Mesendoderm (in vitro differentiated cells): ENCODE data around the gene ACSF2.

ENCODE experiments used
- DNase-seq: peaks from one replicate; pipeline ENCODE4 v3.0.0; 2013
- H2AK5ac ChIP-seq: 2 replicates; pipeline ENCODE4 v1.6.1; 2013; ENCODE audit warnings: low read length, inconsistent platforms
- H2BK120ac ChIP-seq: 2 replicates; pipeline ENCODE4 v1.6.1; 2013; ENCODE audit warnings: low read depth, mild to moderate bottlenecking, low read length, moderate library complexity, mixed read lengths
- H2BK15ac ChIP-seq: replicated peaks from 2 replicates; pipeline ENCODE4 v1.6.1; 2013; ENCODE audit warnings: low read depth, mild to moderate bottlenecking, moderate library complexity
- H2BK5ac ChIP-seq: 2 replicates; pipeline ENCODE4 v1.6.1; 2013; ENCODE audit warnings: low read length, inconsistent platforms
- H3K18ac ChIP-seq: 2 replicates; pipeline ENCODE4 v1.6.1; 2013; ENCODE audit warnings: mild to moderate bottlenecking, low read length, mixed read lengths
- H3K23ac ChIP-seq: one replicate; pipeline ENCODE4 v1.6.1; 2013; ENCODE audit warnings: low read length
- H3K27ac ChIP-seq: 2 replicates; pipeline ENCODE4 v1.5.1; 2013; ENCODE audit warnings: low read depth, mild to moderate bottlenecking, inconsistent platforms, low read length, moderate library complexity
- H3K27me3 ChIP-seq: 2 replicates; pipeline ENCODE4 v1.6.1; 2013; ENCODE audit warnings: low read length, control low read depth, mild to moderate bottlenecking, inconsistent platforms; ENCODE audit not compliant: insufficient read depth, poor library complexity
- H3K36me3 ChIP-seq: 2 replicates; pipeline ENCODE4 v1.6.1; 2013; ENCODE audit warnings: low read length, inconsistent platforms; ENCODE audit not compliant: control insufficient read depth, insufficient read depth
- H3K4ac ChIP-seq: one replicate; pipeline ENCODE4 v1.6.1; 2013; ENCODE audit warnings: low read depth, mild to moderate bottlenecking, low read length, moderate library complexity
- H3K4me1 ChIP-seq: 2 replicates; pipeline ENCODE4 v1.6.1; 2013; ENCODE audit warnings: low read depth, low read length, inconsistent platforms; ENCODE audit not compliant: control insufficient read depth
- H3K4me2 ChIP-seq: 2 replicates; pipeline ENCODE4 v1.6.1; 2013; ENCODE audit warnings: low read length
- H3K4me3 ChIP-seq: 2 replicates; pipeline ENCODE4 v1.5.1; 2013; ENCODE audit warnings: mild to moderate bottlenecking, low read length
- H3K56ac ChIP-seq: one replicate; pipeline ENCODE4 v1.6.1; 2013; ENCODE audit warnings: low read length
- H3K79me1 ChIP-seq: 2 replicates; pipeline ENCODE4 v1.6.1; 2013; ENCODE audit warnings: low read length, inconsistent platforms
- H3K79me2 ChIP-seq: 2 replicates; pipeline ENCODE4 v1.6.1; 2013; ENCODE audit warnings: mild to moderate bottlenecking, low read length; ENCODE audit not compliant: control insufficient read depth, insufficient read depth
- H3K9ac ChIP-seq: 2 replicates; pipeline ENCODE4 v1.6.1; 2013; ENCODE audit warnings: low read length, inconsistent platforms
- H4K5ac ChIP-seq: one replicate; pipeline ENCODE4 v1.6.1; 2013; ENCODE audit warnings: low read length
- H4K8ac ChIP-seq: one replicate; pipeline ENCODE4 v1.6.1; 2013; ENCODE audit warnings: low read depth, mild to moderate bottlenecking, control low read depth, low read length, moderate library complexity
- WGBS: extraction: QIAGEN DNeasy Blood & Tissue Kit; methylation state at CpG from one replicate; pipeline ENCODE4 v1.1.7; 2013; ENCODE audit warnings: low lambda C conversion rate, missing lambda C conversion rate; ENCODE audit not compliant: insufficient coverage; ENCODE audit errors: extremely low coverage; 5-methylcytosine and 5-hydroxymethylcytosine counted together

Gene ACSF2

GRCh38 chr17:50381920-50382319 is 44.1 kb upstream of the ACSF2 start:
- Histone ChIP-seq H3K9ac (no peak overlapping the region), H3K79me1 (no peaks in the 10 kb centered on the region), H2BK5ac (no peak overlapping the region), H3K36me3 (peaks cover 10% of the 10 kb centered on the region), H4K8ac (no peak overlapping the region), H2BK120ac (no peak overlapping the region), H3K23ac (no peak overlapping the region), H3K4me2 (no peak overlapping the region), H2AK5ac (no peak overlapping the region), H3K27me3 (no peaks in the 10 kb centered on the region), H3K79me2 (no peaks in the 10 kb centered on the region), H3K27ac (no peak overlapping the region), H3K18ac (no peak overlapping the region), H3K56ac (no peak overlapping the region), H3K4me3 (no peak overlapping the region), H4K5ac (no peak overlapping the region), H2BK15ac (no peak overlapping the region), H3K4me1 (no peaks in the 10 kb centered on the region), H3K4ac (no peak overlapping the region)
- DNase-seq = no peak
- WGBS = no CpG with 5 or more reads among the region's 3 CpGs

GRCh38 chr17:50382931-50383330 is 43.1 kb upstream of the ACSF2 start:
- Histone ChIP-seq H2AK5ac (no peak overlapping the region), H3K79me1 (no peaks in the 10 kb centered on the region), H2BK15ac (no peak overlapping the region), H3K36me3 (peaks cover 18% of the 10 kb centered on the region), H3K23ac (no peak overlapping the region), H3K4me3 (no peak overlapping the region), H3K9ac (no peak overlapping the region), H3K4me2 (no peak overlapping the region), H2BK120ac (no peak overlapping the region), H3K4me1 (no peaks in the 10 kb centered on the region), H3K27me3 (no peaks in the 10 kb centered on the region), H3K56ac (no peak overlapping the region), H4K5ac (no peak overlapping the region), H3K4ac (no peak overlapping the region), H2BK5ac (no peak overlapping the region), H3K27ac (no peak overlapping the region), H3K79me2 (no peaks in the 10 kb centered on the region), H3K18ac (no peak overlapping the region), H4K8ac (no peak overlapping the region)
- no peak for DNase-seq
- WGBS = no CpG with 5 or more reads among the region's 12 CpGs

- no peak for DNase-seq
- Histone ChIP-seq H3K18ac (no peak overlapping the region), H3K27ac (no peak overlapping the region), H3K56ac (no peak overlapping the region), H4K8ac (no peak overlapping the region), H2AK5ac (no peak overlapping the region), H2BK5ac (no peak overlapping the region), H3K4ac (no peak overlapping the region), H3K4me2 (no peak overlapping the region), H3K4me1 (no peaks in the 10 kb centered on the region), H3K79me2 (no peaks in the 10 kb centered on the region), H3K27me3 (no peaks in the 10 kb centered on the region), H2BK15ac (no peak overlapping the region), H2BK120ac (no peak overlapping the region), H3K23ac (no peak overlapping the region), H3K9ac (no peak overlapping the region), H3K36me3 (peaks cover 27% of the 10 kb centered on the region), H4K5ac (no peak overlapping the region), H3K4me3 (no peak overlapping the region), H3K79me1 (no peaks in the 10 kb centered on the region)
- no CpG with 5 or more reads among the region's 3 CpGs for WGBS
These were observed 39.5 kb upstream of the ACSF2 start for GRCh38 chr17:50386510-50386909.

- no CpG with 5 or more reads among the region's 3 CpGs for WGBS
- no peaks in the 10 kb centered on the region for H3K27me3 ChIP-seq
- no peak overlapping the region for H3K18ac ChIP-seq
- no peak overlapping the region for H2AK5ac ChIP-seq
- H2BK15ac ChIP-seq = no peak overlapping the region
- H3K79me2 ChIP-seq = no peaks in the 10 kb centered on the region
- H4K5ac ChIP-seq = no peak overlapping the region
- no peak overlapping the region for H3K27ac ChIP-seq
- no peak overlapping the region for H3K4ac ChIP-seq
- no peak overlapping the region for H3K56ac ChIP-seq
- H3K36me3 ChIP-seq = peaks cover 36% of the 10 kb centered on the region
- no peak overlapping the region for H3K9ac ChIP-seq
- H2BK5ac ChIP-seq = no peak overlapping the region
- H3K79me1 ChIP-seq = peaks cover 3% of the 10 kb centered on the region
- H3K4me1 ChIP-seq = no peaks in the 10 kb centered on the region
- no peak overlapping the region for H3K23ac ChIP-seq
- no peak for DNase-seq
- no peak overlapping the region for H2BK120ac ChIP-seq
- no peak overlapping the region for H4K8ac ChIP-seq
- H3K4me2 ChIP-seq = no peak overlapping the region
- H3K4me3 ChIP-seq = no peak overlapping the region
These were observed 37.3 kb upstream of the ACSF2 start for GRCh38 chr17:50388728-50389127.

GRCh38 chr17:50389534-50389933 is 36.5 kb upstream of the ACSF2 start:
- H3K4me2 ChIP-seq = no peak overlapping the region
- H2AK5ac ChIP-seq = no peak overlapping the region
- no peak overlapping the region for H3K23ac ChIP-seq
- H2BK15ac ChIP-seq = no peak overlapping the region
- no peak overlapping the region for H4K5ac ChIP-seq
- no peak overlapping the region for H3K27ac ChIP-seq
- peaks cover 39% of the 10 kb centered on the region for H3K36me3 ChIP-seq
- no peak overlapping the region for H3K56ac ChIP-seq
- no peak overlapping the region for H3K4ac ChIP-seq
- no peak overlapping the region for H4K8ac ChIP-seq
- peaks cover 2% of the 10 kb centered on the region for H3K79me2 ChIP-seq
- H2BK120ac ChIP-seq = no peak overlapping the region
- no peaks in the 10 kb centered on the region for H3K4me1 ChIP-seq
- no peak overlapping the region for H3K9ac ChIP-seq
- no peaks in the 10 kb centered on the region for H3K27me3 ChIP-seq
- no CpG with 5 or more reads among the region's 6 CpGs for WGBS
- peaks cover 9% of the 10 kb centered on the region for H3K79me1 ChIP-seq
- no peak overlapping the region for H3K18ac ChIP-seq
- no peak for DNase-seq
- no peak overlapping the region for H2BK5ac ChIP-seq
- no peak overlapping the region for H3K4me3 ChIP-seq

GRCh38 chr17:50392621-50393020 is 33.4 kb upstream of the ACSF2 start:
- no peak overlapping the region for H3K9ac ChIP-seq
- no peaks in the 10 kb centered on the region for H3K27me3 ChIP-seq
- no peak overlapping the region for H3K27ac ChIP-seq
- no peak overlapping the region for H3K4me2 ChIP-seq
- peaks cover 34% of the 10 kb centered on the region for H3K36me3 ChIP-seq
- H3K23ac ChIP-seq = no peak overlapping the region
- H2AK5ac ChIP-seq = no peak overlapping the region
- H2BK120ac ChIP-seq = no peak overlapping the region
- H3K18ac ChIP-seq = no peak overlapping the region
- H3K4me1 ChIP-seq = peaks cover 3% of the 10 kb centered on the region
- no peak overlapping the region for H2BK15ac ChIP-seq
- H2BK5ac ChIP-seq = no peak overlapping the region
- H3K4me3 ChIP-seq = no peak overlapping the region
- peaks cover 27% of the 10 kb centered on the region for H3K79me1 ChIP-seq
- H3K79me2 ChIP-seq = peaks cover 25% of the 10 kb centered on the region
- WGBS = no CpG with 5 or more reads among the region's 6 CpGs
- no peak overlapping the region for H4K5ac ChIP-seq
- H3K4ac ChIP-seq = no peak overlapping the region
- DNase-seq = no peak
- no peak overlapping the region for H4K8ac ChIP-seq
- H3K56ac ChIP-seq = no peak overlapping the region
